TTC549 (cell line): ENCODE results near the gene PDE9A.
"Not testable (repeated sequence)": the region's sequence is repeated elsewhere in the genome, so short reads cannot be mapped to it uniquely, and the experiment has no call there.

Experiments
- FAIRE-seq: peaks from 2 replicates; lab custom pipeline; 2012; peaks lifted over from hg19 to GRCh38; lab: Jason Lieb, UNC

Gene PDE9A

DNA sequence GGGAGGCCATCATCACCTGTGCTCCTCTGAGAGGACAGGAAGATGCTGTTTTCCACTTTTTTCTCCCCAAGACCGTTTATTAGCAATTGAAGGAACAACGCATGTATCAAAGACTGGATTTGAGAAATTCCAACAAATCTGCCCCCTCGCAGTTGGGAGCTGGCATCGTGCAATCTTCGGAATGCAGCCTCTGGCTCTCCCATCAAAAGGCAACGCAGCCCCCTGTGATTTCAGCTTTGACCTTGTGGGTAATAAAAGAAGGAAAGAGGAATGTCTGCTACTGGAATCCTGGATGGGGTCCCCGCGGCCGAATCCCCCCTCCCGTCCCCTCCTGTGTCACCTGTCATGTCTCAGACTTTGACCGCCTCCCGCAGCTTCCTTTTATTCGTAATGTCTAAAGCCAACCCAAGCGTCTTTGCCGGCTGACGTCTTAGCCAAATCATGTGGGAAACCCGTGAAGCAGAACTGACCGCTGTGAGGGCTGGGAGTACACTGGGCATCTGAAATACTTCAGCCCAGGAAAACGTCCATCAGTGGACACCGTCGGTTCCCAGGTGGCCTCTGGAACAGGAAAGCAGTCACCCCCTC is 124.4 kb downstream of the PDE9A start:
- no peak for FAIRE-seq

- FAIRE-seq, result no peak
These were observed 126.0 kb downstream of the PDE9A start for GRCh38 chr21:42779431-42779861.

DNA sequence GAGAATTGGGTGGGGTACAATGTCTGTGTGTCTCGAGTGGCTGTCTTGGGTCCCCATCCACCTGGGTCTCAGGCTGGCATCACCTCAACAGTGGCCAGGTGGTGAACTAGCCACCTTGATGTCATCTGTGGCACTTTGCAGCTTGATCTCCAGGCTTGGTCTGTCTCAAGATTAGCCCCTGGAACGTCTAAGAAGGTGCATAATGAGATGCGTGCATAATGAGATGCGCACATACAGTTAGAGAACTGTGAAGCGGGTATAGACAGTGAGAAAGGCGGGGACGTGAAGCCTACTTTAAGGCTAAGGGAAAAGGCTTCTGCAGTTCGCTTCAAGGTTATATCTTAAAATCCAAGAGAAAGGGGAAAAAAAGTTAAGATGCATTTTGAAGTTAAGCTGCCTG is 127.2 kb downstream of the PDE9A start:
- FAIRE-seq, result no peak

- FAIRE-seq, result no peak
These were observed 127.9 kb downstream of the PDE9A start for GRCh38 chr21:42781150-42781970.

- no peak for FAIRE-seq
These were observed 128.7 kb downstream of the PDE9A start for GRCh38 chr21:42781971-42782722.

- no peak for FAIRE-seq
These were observed 129.4 kb downstream of the PDE9A start for GRCh38 chr21:42782723-42783242.

GRCh38 chr21:42784276-42784675 is 130.9 kb downstream of the PDE9A start:
- no peak for FAIRE-seq

DNA sequence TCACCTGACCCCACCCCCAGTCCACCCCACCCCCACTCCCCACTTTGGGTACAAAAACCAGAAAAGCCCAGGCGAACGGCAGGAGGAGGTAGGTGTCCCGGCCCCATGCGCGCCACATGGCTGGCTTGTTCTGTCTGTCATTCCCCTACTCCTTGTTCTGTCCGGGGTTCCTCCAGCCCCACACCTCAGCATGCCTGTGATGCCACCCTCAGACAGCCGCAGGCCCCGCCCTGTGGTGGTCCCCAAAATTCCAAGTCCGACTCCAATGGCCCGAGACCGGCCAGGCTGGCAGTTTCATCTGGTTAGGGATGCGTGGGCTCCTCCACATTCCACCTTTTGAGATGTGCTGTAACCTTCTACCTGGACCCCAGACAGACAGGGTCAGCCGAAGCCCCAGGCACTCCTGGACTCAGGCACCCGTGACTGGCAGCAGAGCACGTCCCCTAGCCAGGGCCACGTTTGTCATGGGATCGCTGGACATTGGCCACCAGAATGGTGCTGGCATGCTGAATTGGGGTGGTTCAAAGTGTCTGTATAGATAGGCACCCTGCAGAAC is 131.6 kb downstream of the PDE9A start:
- FAIRE-seq, result no peak

GRCh38 chr21:42785666-42786427 is 132.4 kb downstream of the PDE9A start:
- no peak for FAIRE-seq

GRCh38 chr21:42786884-42787283 is 133.5 kb downstream of the PDE9A start:
- FAIRE-seq, result no peak

- no peak for FAIRE-seq
These were observed 134.2 kb downstream of the PDE9A start for GRCh38 chr21:42787613-42788012.

GRCh38 chr21:42790520-42791065 is 137.2 kb downstream of the PDE9A start:
- FAIRE-seq, result no peak

DNA sequence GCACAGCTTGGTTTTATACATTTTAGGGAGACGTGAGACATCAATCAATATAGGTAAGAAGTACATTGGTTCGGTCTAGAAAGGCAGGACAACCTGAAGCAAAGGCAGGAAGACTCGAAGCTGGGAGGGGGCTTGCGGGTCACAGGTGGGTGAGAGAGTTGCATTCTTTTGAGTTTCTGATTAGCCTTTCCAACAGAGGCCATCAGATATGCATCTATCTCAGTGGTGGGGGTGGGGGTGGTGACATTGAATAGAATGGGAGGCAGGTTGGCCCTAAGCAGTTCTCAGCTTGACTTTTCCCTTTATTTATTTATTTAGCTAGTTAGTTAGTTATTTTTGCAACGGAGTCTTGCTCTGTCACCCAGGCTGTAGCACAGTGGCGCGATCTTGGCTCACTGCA is 140.4 kb downstream of the PDE9A start:
- FAIRE-seq, result no peak

DNA sequence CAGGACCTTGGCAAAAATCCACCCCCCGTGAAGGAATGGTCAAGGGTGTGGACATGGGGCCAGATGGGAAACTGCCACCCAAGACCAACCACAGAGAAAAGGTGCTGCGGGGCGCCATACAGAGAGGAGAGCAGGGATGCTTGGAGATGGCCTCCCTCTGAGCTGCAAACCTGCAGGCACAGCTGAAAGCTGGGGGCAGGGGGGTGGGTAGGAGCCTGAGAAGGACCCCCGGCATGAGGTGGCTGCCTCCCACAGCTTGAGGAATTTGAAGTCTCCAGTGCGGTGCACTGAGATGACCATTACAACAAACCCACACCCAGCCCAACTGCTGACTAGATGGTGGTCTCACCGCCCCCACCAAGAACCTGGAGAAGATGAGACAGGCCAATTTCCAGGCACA is 141.1 kb downstream of the PDE9A start:
- no peak for FAIRE-seq

DNA sequence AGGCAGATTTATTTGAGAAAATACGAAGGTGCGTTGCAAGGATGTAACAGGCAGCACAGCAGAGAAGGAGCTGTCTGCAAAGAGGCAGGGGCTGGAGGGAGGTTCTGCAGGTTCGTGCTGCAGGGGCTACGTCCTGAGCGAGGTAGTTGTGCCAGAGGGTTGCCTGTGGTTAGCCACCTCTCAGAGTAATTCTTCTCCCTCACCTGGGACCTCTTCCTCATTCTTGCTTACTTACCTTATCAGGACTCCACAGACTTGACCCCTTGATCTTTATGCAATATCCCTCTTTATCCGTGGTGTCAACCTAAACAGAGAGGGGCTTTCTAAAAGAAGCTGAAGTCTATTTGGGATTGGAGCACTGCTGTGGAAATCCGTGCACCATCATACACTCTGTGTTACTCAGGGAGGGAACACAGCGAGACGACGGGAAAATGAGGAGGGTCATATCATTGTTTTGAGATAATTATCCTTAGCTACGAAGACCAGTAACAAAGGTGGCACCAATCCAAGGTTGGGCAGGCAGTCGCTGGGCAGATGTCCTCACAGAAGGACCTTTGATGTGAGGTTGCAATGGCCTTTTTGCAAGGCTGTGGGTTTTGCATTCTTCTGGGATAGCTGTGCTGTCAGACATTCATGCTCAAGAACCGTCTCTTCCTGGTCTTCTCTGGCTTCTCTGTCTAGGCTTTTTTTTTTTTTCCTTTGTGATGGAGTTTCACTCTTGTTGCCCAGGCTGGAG is 143.1 kb downstream of the PDE9A start:
- FAIRE-seq, result no peak

DNA sequence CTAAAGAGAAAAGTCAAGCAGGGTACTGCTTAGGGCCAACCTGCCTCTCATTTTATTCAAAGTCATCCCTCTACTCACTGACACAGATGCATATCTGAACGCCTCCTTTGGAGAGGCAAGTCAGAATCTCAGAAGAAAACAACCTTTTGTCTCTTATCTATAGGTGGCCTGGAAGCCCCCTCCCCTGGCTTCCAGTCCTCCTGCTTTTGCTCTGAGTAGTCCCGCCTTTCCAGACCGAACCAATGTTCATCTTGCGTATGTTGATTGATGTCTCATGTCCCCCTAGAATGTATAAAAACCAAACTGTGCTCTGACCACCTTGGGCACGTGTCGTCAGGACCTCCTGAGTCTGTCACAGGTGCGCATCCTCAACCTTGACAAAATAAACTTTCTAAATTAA is 144.1 kb downstream of the PDE9A start:
- FAIRE-seq, result no peak

DNA sequence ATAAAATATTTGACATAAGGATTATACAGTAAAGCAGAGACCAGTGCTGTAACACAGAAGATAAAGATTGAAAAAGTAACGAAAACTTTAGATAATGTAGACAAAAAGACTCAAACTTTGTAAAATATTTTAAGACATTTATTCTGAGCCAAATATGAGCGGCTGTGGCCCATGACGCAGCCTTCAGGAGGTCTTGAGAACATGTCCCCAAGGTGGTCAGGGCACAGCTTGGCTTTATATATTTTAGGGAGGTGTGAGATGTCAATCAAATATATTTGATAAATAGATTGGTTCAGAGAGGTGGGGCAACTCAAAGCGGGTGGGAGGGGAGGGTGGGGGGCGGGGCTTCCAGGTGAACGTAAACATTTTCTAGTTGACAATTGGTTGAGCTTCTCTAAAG is 144.7 kb downstream of the PDE9A start:
- no peak for FAIRE-seq

GRCh38 chr21:42799516-42799915 is 146.1 kb downstream of the PDE9A start:
- FAIRE-seq, result no peak

- FAIRE-seq, result no peak
These were observed 146.5 kb downstream of the PDE9A start for GRCh38 chr21:42799948-42800347.

DNA sequence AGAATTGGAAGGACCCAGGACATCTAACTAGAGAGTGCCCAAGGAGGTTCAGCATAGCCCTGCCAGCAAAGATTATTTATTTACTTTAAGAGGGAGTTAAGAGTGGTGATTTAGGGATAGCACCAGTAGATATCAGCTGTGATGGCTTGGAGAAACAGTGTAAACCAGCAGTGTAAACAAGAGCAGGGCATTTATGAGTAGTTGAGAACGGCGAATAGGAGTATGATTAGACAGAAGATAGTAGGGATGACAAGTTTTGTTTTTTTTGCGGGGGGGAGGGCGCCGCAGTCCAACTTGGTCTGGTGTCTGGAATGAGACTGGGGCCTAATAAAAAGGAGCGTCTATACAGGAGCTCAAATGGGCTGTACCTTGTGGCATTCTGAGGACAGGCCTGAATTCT is 148.2 kb downstream of the PDE9A start:
- not testable (repeated sequence) for FAIRE-seq
